RWPE2 (cell line): ENCODE results near the gene PATJ.
"Not testable (repeated sequence)": the region's sequence is repeated elsewhere in the genome, so short reads cannot be mapped to it uniquely, and the experiment has no call there.

Source experiments
- ATAC-seq: fragments of 200-7000 bp; cut with Tn5 transposase; 3 replicates; pipeline ENCODE4 v1.9.1; 2021; ENCODE audit warnings: low read depth
- DNase-seq: peaks from one replicate; pipeline ENCODE4 v3.0.0-alpha.2; 2020; ENCODE audit warnings: low spot score
- H3K27ac ChIP-seq: fragments of 450-650 bp; 2 replicates; pipeline ENCODE4 v1.5.1; 2017; ENCODE audit warnings: mild to moderate bottlenecking; ENCODE audit not compliant: poor library complexity, severe bottlenecking
- H3K27me3 ChIP-seq: fragments of 250-450 bp; sonication (Bioruptor Pico); 2 replicates; pipeline ENCODE4 v1.5.1; 2021; ENCODE audit warnings: mild to moderate bottlenecking, moderate library complexity; ENCODE audit not compliant: insufficient read depth, poor library complexity, severe bottlenecking
- H3K36me3 ChIP-seq: fragments of 250-450 bp; sonication (Bioruptor Pico); 2 replicates; pipeline ENCODE4 v1.5.1; 2020; ENCODE audit warnings: low read depth, mild to moderate bottlenecking, moderate library complexity
- H3K4me1 ChIP-seq: fragments of 250-450 bp; sonication (Bioruptor Pico); 2 replicates; pipeline ENCODE4 v1.5.1; 2021; ENCODE audit warnings: mild to moderate bottlenecking, moderate library complexity; ENCODE audit not compliant: insufficient read depth, poor library complexity, severe bottlenecking
- H3K4me3 ChIP-seq: fragments of 250-450 bp; sonication (Bioruptor Pico); 2 replicates; pipeline ENCODE4 v1.5.1; 2021; ENCODE audit warnings: mild to moderate bottlenecking, moderate library complexity; ENCODE audit not compliant: severe bottlenecking
- H3K9me3 ChIP-seq: fragments of 250-450 bp; sonication (Bioruptor Pico); 2 replicates; pipeline ENCODE4 v1.5.1; 2021; ENCODE audit warnings: mild to moderate bottlenecking, moderate library complexity; ENCODE audit not compliant: severe bottlenecking
- TF ChIP-seq, protein P1 (sequence below): fragments of 450-650 bp; IDR thresholded peaks from one replicate; pipeline ENCODE4 v1.5.1; 2017; ENCODE audit warnings: mild to moderate bottlenecking, moderate library complexity; ENCODE audit not compliant: poor library complexity, severe bottlenecking

The PATJ gene

DNA sequence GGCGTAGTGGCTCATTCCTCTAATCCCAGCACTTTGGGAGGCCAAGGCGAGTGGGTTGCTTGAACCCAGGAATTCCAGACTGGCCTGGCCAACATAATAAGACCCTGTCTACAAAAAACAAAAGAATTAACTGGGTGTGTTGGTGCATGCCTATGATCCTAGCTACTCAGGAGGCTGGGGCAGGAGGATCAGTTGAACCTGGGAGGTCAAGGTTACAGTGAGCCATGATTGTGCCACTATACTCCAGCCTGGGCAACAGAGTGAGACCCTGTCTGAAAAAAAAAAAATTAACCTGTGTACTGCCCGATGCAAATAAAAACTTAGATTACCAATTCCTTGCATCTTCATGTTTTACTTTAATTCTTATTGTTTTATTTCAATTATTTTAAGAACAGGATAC, 193.2 kb downstream of the PATJ start:
- Histone ChIP-seq H3K4me3 (no peak overlapping the region), H3K36me3 (no peaks in the 10 kb centered on the region; the same call in 1 of the 2 replicates), H3K27ac (no peak overlapping the region), H3K27me3 (no peaks in the 10 kb centered on the region), H3K9me3 (no peaks in the 10 kb centered on the region), H3K4me1 (no peaks in the 10 kb centered on the region)
- TF ChIP-seq, protein P1, sequence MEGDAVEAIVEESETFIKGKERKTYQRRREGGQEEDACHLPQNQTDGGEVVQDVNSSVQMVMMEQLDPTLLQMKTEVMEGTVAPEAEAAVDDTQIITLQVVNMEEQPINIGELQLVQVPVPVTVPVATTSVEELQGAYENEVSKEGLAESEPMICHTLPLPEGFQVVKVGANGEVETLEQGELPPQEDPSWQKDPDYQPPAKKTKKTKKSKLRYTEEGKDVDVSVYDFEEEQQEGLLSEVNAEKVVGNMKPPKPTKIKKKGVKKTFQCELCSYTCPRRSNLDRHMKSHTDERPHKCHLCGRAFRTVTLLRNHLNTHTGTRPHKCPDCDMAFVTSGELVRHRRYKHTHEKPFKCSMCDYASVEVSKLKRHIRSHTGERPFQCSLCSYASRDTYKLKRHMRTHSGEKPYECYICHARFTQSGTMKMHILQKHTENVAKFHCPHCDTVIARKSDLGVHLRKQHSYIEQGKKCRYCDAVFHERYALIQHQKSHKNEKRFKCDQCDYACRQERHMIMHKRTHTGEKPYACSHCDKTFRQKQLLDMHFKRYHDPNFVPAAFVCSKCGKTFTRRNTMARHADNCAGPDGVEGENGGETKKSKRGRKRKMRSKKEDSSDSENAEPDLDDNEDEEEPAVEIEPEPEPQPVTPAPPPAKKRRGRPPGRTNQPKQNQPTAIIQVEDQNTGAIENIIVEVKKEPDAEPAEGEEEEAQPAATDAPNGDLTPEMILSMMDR: no peak
- no peak for ATAC-seq
- DNase-seq: no peak

DNA sequence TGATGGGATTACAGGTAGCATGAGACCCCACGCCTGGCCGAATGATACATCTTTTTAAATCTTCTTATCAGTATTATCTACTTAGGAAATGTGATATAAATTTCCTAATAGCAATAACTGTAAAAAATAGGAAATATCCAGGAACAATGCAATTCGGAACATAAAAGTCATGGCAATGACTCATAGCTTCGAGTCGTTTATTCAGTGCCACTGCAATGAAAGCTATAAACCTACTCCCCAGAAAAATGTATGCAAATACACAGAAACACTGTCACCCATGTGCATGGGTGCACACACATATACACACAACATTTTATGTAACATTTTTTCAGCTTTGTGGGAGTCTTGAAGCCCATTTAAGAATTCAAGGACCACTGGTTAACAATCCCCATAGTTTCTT, 194.6 kb downstream of the PATJ start:
- ATAC-seq (no peak), DNase-seq (no peak)
- no peak overlapping the region for H3K27ac ChIP-seq
- no peaks in the 10 kb centered on the region for H3K36me3 ChIP-seq
- H3K27me3 ChIP-seq: no peaks in the 10 kb centered on the region
- no peak overlapping the region for H3K4me3 ChIP-seq
- H3K4me1 ChIP-seq: no peaks in the 10 kb centered on the region
- H3K9me3 ChIP-seq: no peaks in the 10 kb centered on the region
- TF ChIP-seq, protein P1: no peak

DNA sequence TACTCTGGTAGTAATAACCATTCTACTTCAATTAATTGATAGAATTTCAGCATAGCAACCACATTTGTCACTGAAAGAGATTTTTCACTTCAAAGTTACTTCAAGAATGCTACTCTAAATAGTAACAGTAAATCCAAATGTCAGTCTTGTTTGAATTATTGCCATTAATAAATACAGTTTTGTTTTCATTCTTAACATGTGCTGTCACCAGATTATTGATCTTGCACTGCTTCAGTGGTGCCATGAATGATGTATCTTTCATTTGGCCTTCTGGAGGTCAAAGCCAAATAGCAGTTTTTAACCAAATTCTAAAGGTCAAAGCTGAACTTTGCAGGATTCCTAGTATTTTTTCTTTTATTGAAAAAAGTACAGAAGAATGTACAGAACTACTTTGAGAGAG, 199.5 kb downstream of the PATJ start:
- no peaks in the 10 kb centered on the region for H3K27me3 ChIP-seq
- no peak overlapping the region for H3K27ac ChIP-seq
- no peak for DNase-seq
- H3K4me1 ChIP-seq: no peaks in the 10 kb centered on the region
- H3K9me3 ChIP-seq: no peaks in the 10 kb centered on the region
- H3K4me3 ChIP-seq: no peak overlapping the region
- no peak for ATAC-seq
- TF ChIP-seq, protein P1: no peak
- peaks cover 10% of the 10 kb centered on the region; the same call in 1 of the 2 replicates for H3K36me3 ChIP-seq

DNA sequence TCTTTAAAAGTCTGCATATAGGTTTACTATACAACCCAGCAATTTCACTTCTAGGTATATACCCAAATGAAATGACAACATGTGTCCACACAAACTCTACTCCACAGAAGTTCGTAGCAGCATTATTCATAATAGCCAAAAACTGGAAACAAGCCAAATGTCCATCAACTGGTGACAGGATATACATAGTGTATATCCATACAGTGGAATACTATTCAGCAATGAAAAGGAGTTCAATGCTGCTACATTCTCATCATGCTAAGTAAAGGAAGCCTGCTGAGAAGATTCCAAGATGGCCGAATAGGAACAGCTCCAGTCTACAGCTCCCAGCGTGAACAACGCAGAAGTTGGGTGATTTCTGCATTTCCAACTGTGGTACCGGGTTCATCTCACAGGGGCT, 200.6 kb downstream of the PATJ start:
- no peaks in the 10 kb centered on the region for H3K27me3 ChIP-seq
- no peak overlapping the region for H3K27ac ChIP-seq
- no peak overlapping the region for H3K4me3 ChIP-seq
- no peaks in the 10 kb centered on the region for H3K9me3 ChIP-seq
- H3K36me3 ChIP-seq: peaks cover 10% of the 10 kb centered on the region; the same call in 1 of the 2 replicates
- TF ChIP-seq, protein P1: no peak
- no peaks in the 10 kb centered on the region for H3K4me1 ChIP-seq
- DNase-seq (no peak), ATAC-seq (no peak)

DNA sequence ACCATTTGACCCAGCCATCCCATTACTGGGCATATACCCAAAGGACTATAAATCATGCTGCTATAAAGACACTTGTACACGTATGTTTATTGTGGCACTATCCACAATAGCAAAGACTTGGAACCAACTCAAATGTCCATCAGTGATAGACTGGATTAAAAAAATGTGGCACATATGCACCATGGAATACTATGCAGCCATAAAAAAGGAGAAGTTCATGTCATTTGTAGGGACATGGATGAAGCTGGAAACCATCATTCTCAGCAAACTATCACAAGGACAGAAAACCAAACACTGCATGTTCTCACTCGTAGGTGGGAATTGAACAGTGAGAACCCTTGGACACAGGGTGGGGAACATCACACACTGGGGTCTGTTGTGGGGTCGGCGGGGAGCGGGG, 206.4 kb downstream of the PATJ start:
- not testable (repeated sequence) for H3K36me3 ChIP-seq, H3K27me3 ChIP-seq, DNase-seq, ATAC-seq, H3K9me3 ChIP-seq, H3K4me1 ChIP-seq, H3K27ac ChIP-seq, H3K4me3 ChIP-seq
